WTC11 (cell line): ENCODE results near the gene SPOCK1. TPM values are rescaled to one million over a fixed set of nuclear protein-coding genes. Genes with fewer than 3 reads are reported as not detected.

Experiments used
- ATAC-seq: fragments of 200-7000 bp; cut with Tn5 transposase; 2 replicates; pipeline ENCODE4 v1.10.0; 2021; ENCODE audit warnings: mild to moderate bottlenecking, moderate library complexity
- CTCF ChIA-PET: fragments of 300-600 bp; sonication (Branson Sonifier 250); formaldehyde crosslinking; loops from one replicate; lab custom pipeline; 2021; ENCODE audit warnings: antibody characterized with exemption; lab: Charles Lee
- POLR2A ChIA-PET: fragments of 350-600 bp; sonication (Branson Sonifier 250); formaldehyde crosslinking; loops from one replicate; lab custom pipeline; 2021; ENCODE audit warnings: antibody characterized with exemption; lab: Charles Lee
- DNase-seq: peaks from one replicate; pipeline ENCODE4 v3.0.0; 2021; ENCODE audit warnings: low spot score
- H3K27ac Mint-ChIP-seq: 2 replicates; pipeline ENCODE4 v1.8.0; 2021; ENCODE audit warnings: mixed read lengths
- H3K27me3 Mint-ChIP-seq: 2 replicates; pipeline ENCODE4 v1.8.0; 2021; ENCODE audit warnings: low read depth, mild to moderate bottlenecking, moderate library complexity, mixed read lengths
- H3K36me3 Mint-ChIP-seq: 2 replicates; pipeline ENCODE4 v1.8.0; 2021; ENCODE audit warnings: mixed read lengths
- H3K4me1 Mint-ChIP-seq: 2 replicates; pipeline ENCODE4 v1.8.0; 2022; ENCODE audit warnings: mixed read lengths
- H3K4me3 Mint-ChIP-seq: 2 replicates; pipeline ENCODE4 v1.8.0; 2021; ENCODE audit warnings: mild to moderate bottlenecking, moderate library complexity, mixed read lengths
- H3K9me3 Mint-ChIP-seq: 2 replicates; pipeline ENCODE4 v1.8.0; 2021; ENCODE audit warnings: mixed read lengths
- ATF1 ChIP-seq: sonication (generic); formaldehyde crosslinking; IDR thresholded peaks from 2 replicates; pipeline ENCODE4 v1.8.1; 2023; ENCODE audit warnings: mild to moderate bottlenecking, moderate library complexity, missing genetic modification reagents
- ETV6 ChIP-seq: sonication (generic); formaldehyde crosslinking; IDR thresholded peaks from 2 replicates; pipeline ENCODE4 v1.8.1; 2022; ENCODE audit warnings: mild to moderate bottlenecking, missing genetic modification reagents
- FOXP1 ChIP-seq: sonication (generic); formaldehyde crosslinking; IDR thresholded peaks from 2 replicates; pipeline ENCODE4 v1.8.0; 2022; ENCODE audit warnings: missing genetic modification reagents, mild to moderate bottlenecking, moderate library complexity, borderline replicate concordance
- GRHL2 ChIP-seq: fragments of 250-450 bp; sonication (Bioruptor Pico); IDR thresholded peaks from 2 replicates; pipeline ENCODE4 v1.8.0; 2022; ENCODE audit warnings: mild to moderate bottlenecking, moderate library complexity; ENCODE audit not compliant: insufficient replicate concordance, severe bottlenecking
- HMGA2 ChIP-seq: fragments of 250-450 bp; sonication (Bioruptor Pico); IDR thresholded peaks from 2 replicates; pipeline ENCODE4 v1.4.0; 2021; ENCODE audit warnings: mild to moderate bottlenecking, moderate library complexity
- JAZF1 ChIP-seq: fragments of 250-450 bp; sonication (Bioruptor Pico); IDR thresholded peaks from 2 replicates; pipeline ENCODE4 v1.9.0; 2021; ENCODE audit warnings: moderate library complexity, mild to moderate bottlenecking, inconsistent platforms
- JUN ChIP-seq: sonication (generic); formaldehyde crosslinking; IDR thresholded peaks from 2 replicates; pipeline ENCODE4 v1.8.0; 2023; ENCODE audit warnings: mild to moderate bottlenecking, missing genetic modification reagents
- KAT7 ChIP-seq: sonication (generic); formaldehyde crosslinking; IDR thresholded peaks from 2 replicates; pipeline ENCODE4 v1.8.1; 2023; ENCODE audit warnings: missing genetic modification reagents, mild to moderate bottlenecking, borderline replicate concordance
- NR2C2 ChIP-seq: sonication (generic); formaldehyde crosslinking; IDR thresholded peaks from 2 replicates; pipeline ENCODE4 v1.8.0; 2022; ENCODE audit warnings: mild to moderate bottlenecking, missing genetic modification reagents
- PRRX2 ChIP-seq: fragments of 250-450 bp; sonication (Bioruptor Pico); IDR thresholded peaks from 2 replicates; pipeline ENCODE4 v1.8.0; 2021; ENCODE audit warnings: mild to moderate bottlenecking
- RELA ChIP-seq: sonication (generic); formaldehyde crosslinking; IDR thresholded peaks from 2 replicates; pipeline ENCODE4 v1.8.1; 2022; ENCODE audit warnings: missing genetic modification reagents, mild to moderate bottlenecking, borderline replicate concordance
- ZNF317 ChIP-seq: sonication (generic); formaldehyde crosslinking; IDR thresholded peaks from 2 replicates; pipeline ENCODE4 v1.8.1; 2023; ENCODE audit warnings: low read depth, mild to moderate bottlenecking, moderate library complexity, missing genetic modification reagents, borderline replicate concordance
- ZNF671 ChIP-seq: fragments of 250-450 bp; sonication (Bioruptor Pico); IDR thresholded peaks from 2 replicates; pipeline ENCODE4 v1.8.0; 2021; ENCODE audit warnings: mild to moderate bottlenecking
- total RNA-seq: library from RNA; stranded (reverse); gene quantifications from 3 replicates; pipeline ENCODE4 v1.2.3, GENCODE V29; 2021
- TF ChIP-seq, protein P1 (sequence below): sonication (generic); formaldehyde crosslinking; IDR thresholded peaks from 2 replicates; pipeline ENCODE4 v1.8.1; 2022; ENCODE audit warnings: mild to moderate bottlenecking, missing genetic modification reagents, moderate library complexity, borderline replicate concordance
- TF ChIP-seq, protein P2 (sequence below): fragments of 250-450 bp; sonication (Bioruptor Pico); IDR thresholded peaks from 2 replicates; pipeline ENCODE4 v1.9.0; 2021; ENCODE audit warnings: mild to moderate bottlenecking
- TF ChIP-seq, protein P3 (sequence below): sonication (generic); formaldehyde crosslinking; IDR thresholded peaks from 2 replicates; pipeline ENCODE4 v1.8.0; 2022; ENCODE audit warnings: missing genetic modification reagents
- TF ChIP-seq, protein P4 (sequence below): fragments of 250-450 bp; sonication (Bioruptor Pico); IDR thresholded peaks from 2 replicates; pipeline ENCODE4 v1.8.0; 2021; ENCODE audit warnings: mild to moderate bottlenecking
- TF ChIP-seq, protein P5 (sequence below): fragments of 250-450 bp; sonication (Bioruptor Pico); IDR thresholded peaks from 2 replicates; pipeline ENCODE4 v1.9.0; 2021; ENCODE audit warnings: mild to moderate bottlenecking

Gene SPOCK1
- total RNA-seq, 1 experiment from 2014 or later: 15.2 TPM

DNA sequence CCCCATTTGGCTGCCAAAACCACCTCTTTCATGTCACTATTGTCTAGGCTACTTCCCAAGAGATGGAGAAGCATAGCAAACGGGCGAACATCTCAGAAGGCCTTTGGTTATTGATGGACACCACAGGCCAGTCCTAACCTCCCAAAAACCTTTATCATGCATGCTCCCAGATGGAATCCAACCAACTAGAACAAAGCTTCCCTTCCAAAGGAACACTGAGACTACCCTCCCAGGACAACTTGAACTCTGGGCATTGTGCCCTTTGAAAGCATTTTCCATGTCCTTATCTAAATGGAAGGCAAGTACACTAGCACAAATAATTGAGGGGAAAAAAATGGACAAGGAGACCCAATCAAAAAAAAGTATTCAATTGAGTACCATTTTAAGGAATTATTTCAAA lies 65.6 kb downstream of the SPOCK1 start:
- no peaks in the 10 kb centered on the region; the same call in 1 of the 2 replicates for H3K27me3 Mint-ChIP-seq
- CTCF ChIA-PET: no interaction called here
- no peak for ATAC-seq
- no peak overlapping the region for H3K27ac Mint-ChIP-seq
- no peaks in the 10 kb centered on the region for H3K4me1 Mint-ChIP-seq
- H3K9me3 Mint-ChIP-seq: peaks cover 13% of the 10 kb centered on the region
- H3K4me3 Mint-ChIP-seq: no peak overlapping the region
- POLR2A ChIA-PET: no interaction called here
- TF ChIP-seq, protein P1, sequence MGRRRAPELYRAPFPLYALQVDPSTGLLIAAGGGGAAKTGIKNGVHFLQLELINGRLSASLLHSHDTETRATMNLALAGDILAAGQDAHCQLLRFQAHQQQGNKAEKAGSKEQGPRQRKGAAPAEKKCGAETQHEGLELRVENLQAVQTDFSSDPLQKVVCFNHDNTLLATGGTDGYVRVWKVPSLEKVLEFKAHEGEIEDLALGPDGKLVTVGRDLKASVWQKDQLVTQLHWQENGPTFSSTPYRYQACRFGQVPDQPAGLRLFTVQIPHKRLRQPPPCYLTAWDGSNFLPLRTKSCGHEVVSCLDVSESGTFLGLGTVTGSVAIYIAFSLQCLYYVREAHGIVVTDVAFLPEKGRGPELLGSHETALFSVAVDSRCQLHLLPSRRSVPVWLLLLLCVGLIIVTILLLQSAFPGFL (CRISPR knock-in tag): no peak
- H3K36me3 Mint-ChIP-seq: no peaks in the 10 kb centered on the region
- DNase-seq: no peak

DNA sequence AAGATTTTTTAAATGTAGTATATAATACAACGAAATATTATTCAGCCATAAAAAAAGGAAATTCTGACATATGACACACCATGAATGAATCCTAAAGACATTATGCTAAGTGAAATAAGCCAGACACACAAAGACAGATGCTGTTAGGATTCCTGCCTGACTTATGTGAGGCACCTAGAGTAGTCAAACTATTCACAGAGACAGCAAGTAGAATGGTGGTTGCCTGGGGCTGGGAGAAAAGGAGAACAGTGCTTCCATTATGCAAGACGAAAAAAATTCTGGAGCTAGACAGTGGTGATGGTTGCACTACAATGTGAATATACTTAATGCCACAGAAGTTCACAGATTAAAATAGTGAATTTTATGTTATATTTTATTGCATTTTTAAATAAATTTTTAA lies 66.8 kb downstream of the SPOCK1 start:
- DNase-seq: no peak
- TF ChIP-seq ZNF671 (CRISPR knock-in tag) (no peak), NR2C2 (CRISPR knock-in tag) (no peak), JUN (CRISPR knock-in tag) (no peak), HMGA2 (CRISPR knock-in tag) (peak; percentile 62; the same call in 1 of the 2 replicates), ATF1 (CRISPR knock-in tag) (no peak)
- TF ChIP-seq, all 79 proteins: peak for 1
- POLR2A ChIA-PET: no interaction called here
- Mint-ChIP-seq H3K9me3 (peaks cover 15% of the 10 kb centered on the region), H3K27ac (no peak overlapping the region), H3K27me3 (no peaks in the 10 kb centered on the region; the same call in 1 of the 2 replicates), H3K4me1 (no peaks in the 10 kb centered on the region), H3K36me3 (no peaks in the 10 kb centered on the region), H3K4me3 (no peak overlapping the region)
- ATAC-seq: no peak
- CTCF ChIA-PET: no interaction called here

DNA sequence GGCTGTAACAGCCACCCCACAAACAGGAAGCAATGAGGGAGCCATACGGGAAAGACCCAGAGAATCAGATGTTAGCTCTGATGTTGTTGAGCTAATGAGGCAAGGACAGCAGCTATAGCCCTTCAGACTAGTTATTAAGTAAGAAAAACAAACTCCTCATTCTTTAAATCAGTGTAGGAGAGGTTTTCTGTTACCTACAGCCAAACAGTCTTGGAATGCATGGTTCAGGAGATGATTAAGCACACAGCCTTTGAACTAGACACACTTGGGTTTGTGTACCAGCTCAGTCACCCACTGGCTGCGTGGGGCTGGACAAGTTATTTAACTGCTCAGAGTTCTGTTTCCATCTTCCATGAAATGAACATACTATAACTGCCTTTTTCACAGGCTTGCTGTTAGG lies 68.1 kb downstream of the SPOCK1 start:
- POLR2A ChIA-PET: no interaction called here
- TF ChIP-seq ATF1 (CRISPR knock-in tag): no peak
- no peak for TF ChIP-seq GRHL2 (CRISPR knock-in tag)
- no peak for TF ChIP-seq KAT7
- no peak for TF ChIP-seq PRRX2
- no peak for TF ChIP-seq FOXP1 (CRISPR knock-in tag)
- TF ChIP-seq, protein P2, sequence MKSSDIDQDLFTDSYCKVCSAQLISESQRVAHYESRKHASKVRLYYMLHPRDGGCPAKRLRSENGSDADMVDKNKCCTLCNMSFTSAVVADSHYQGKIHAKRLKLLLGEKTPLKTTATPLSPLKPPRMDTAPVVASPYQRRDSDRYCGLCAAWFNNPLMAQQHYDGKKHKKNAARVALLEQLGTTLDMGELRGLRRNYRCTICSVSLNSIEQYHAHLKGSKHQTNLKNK: no peak
- no peak for TF ChIP-seq RELA (CRISPR knock-in tag)
- CTCF ChIA-PET: no interaction called here
- no peaks in the 10 kb centered on the region; the same call in 1 of the 2 replicates for H3K27me3 Mint-ChIP-seq
- H3K9me3 Mint-ChIP-seq: peaks cover 15% of the 10 kb centered on the region
- H3K27ac Mint-ChIP-seq: no peak overlapping the region
- ATAC-seq (no peak), DNase-seq (no peak)
- no peaks in the 10 kb centered on the region for H3K4me1 Mint-ChIP-seq
- no peak overlapping the region for H3K4me3 Mint-ChIP-seq
- no peaks in the 10 kb centered on the region for H3K36me3 Mint-ChIP-seq

DNA sequence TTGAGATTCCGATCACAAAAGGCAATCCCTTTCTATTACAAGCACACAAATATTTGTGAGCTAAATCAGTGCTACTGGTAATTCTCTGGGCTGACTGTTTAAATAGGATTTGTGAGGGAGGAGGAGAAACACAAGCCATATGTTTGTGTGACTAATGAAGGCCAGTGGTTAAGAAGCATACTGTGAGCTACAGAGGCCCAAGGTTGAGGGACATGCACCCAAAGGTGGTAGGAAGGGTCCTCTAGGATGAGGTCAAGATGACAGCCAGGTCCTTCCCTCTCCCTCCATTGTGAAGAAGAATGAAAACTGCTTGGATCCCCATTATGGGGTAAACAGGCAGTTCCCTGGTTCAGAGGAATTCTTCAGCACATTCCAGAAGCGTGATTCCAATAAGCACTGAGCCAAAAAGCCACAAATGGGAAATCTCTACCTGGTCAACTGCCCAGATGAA lies 83.9 kb downstream of the SPOCK1 start:
- H3K36me3 Mint-ChIP-seq: 0 out of 2 replicates have a peak, but pooled peaks cover 4% of the 10 kb centered on the region
- DNase-seq (no peak), ATAC-seq (no peak)
- ChIA-PET POLR2A (no interaction called here), CTCF (interaction anchor here (0.7 kb wide), 1 partner anchor 95 kb away, joined by 3 read pairs; no protein-coding TSS in a partner anchor)
- H3K9me3 Mint-ChIP-seq: peaks cover 13% of the 10 kb centered on the region
- no peak overlapping the region for H3K27ac Mint-ChIP-seq
- H3K4me1 Mint-ChIP-seq: no peaks in the 10 kb centered on the region
- peaks cover 4% of the 10 kb centered on the region for H3K27me3 Mint-ChIP-seq
- no peak overlapping the region for H3K4me3 Mint-ChIP-seq
- TF ChIP-seq ETV6 (CRISPR knock-in tag) (no peak), JAZF1 (CRISPR knock-in tag) (no peak), JUN (CRISPR knock-in tag) (no peak), ZNF317 (CRISPR knock-in tag) (no peak)
- TF ChIP-seq, protein P3, sequence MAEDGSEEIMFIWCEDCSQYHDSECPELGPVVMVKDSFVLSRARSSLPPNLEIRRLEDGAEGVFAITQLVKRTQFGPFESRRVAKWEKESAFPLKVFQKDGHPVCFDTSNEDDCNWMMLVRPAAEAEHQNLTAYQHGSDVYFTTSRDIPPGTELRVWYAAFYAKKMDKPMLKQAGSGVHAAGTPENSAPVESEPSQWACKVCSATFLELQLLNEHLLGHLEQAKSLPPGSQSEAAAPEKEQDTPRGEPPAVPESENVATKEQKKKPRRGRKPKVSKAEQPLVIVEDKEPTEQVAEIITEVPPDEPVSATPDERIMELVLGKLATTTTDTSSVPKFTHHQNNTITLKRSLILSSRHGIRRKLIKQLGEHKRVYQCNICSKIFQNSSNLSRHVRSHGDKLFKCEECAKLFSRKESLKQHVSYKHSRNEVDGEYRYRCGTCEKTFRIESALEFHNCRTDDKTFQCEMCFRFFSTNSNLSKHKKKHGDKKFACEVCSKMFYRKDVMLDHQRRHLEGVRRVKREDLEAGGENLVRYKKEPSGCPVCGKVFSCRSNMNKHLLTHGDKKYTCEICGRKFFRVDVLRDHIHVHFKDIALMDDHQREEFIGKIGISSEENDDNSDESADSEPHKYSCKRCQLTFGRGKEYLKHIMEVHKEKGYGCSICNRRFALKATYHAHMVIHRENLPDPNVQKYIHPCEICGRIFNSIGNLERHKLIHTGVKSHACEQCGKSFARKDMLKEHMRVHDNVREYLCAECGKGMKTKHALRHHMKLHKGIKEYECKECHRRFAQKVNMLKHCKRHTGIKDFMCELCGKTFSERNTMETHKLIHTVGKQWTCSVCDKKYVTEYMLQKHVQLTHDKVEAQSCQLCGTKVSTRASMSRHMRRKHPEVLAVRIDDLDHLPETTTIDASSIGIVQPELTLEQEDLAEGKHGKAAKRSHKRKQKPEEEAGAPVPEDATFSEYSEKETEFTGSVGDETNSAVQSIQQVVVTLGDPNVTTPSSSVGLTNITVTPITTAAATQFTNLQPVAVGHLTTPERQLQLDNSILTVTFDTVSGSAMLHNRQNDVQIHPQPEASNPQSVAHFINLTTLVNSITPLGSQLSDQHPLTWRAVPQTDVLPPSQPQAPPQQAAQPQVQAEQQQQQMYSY (CRISPR knock-in tag): no peak
- TF ChIP-seq, protein P4, sequence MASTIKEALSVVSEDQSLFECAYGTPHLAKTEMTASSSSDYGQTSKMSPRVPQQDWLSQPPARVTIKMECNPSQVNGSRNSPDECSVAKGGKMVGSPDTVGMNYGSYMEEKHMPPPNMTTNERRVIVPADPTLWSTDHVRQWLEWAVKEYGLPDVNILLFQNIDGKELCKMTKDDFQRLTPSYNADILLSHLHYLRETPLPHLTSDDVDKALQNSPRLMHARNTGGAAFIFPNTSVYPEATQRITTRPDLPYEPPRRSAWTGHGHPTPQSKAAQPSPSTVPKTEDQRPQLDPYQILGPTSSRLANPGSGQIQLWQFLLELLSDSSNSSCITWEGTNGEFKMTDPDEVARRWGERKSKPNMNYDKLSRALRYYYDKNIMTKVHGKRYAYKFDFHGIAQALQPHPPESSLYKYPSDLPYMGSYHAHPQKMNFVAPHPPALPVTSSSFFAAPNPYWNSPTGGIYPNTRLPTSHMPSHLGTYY (CRISPR knock-in tag): no peak
- TF ChIP-seq, protein P5, sequence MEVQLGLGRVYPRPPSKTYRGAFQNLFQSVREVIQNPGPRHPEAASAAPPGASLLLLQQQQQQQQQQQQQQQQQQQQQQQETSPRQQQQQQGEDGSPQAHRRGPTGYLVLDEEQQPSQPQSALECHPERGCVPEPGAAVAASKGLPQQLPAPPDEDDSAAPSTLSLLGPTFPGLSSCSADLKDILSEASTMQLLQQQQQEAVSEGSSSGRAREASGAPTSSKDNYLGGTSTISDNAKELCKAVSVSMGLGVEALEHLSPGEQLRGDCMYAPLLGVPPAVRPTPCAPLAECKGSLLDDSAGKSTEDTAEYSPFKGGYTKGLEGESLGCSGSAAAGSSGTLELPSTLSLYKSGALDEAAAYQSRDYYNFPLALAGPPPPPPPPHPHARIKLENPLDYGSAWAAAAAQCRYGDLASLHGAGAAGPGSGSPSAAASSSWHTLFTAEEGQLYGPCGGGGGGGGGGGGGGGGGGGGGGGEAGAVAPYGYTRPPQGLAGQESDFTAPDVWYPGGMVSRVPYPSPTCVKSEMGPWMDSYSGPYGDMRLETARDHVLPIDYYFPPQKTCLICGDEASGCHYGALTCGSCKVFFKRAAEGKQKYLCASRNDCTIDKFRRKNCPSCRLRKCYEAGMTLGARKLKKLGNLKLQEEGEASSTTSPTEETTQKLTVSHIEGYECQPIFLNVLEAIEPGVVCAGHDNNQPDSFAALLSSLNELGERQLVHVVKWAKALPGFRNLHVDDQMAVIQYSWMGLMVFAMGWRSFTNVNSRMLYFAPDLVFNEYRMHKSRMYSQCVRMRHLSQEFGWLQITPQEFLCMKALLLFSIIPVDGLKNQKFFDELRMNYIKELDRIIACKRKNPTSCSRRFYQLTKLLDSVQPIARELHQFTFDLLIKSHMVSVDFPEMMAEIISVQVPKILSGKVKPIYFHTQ (CRISPR knock-in tag): no peak
